Ishikawa (cell line): ENCODE data around the gene WNT5B.
A peak's percentile ranks its signal among the peaks of the same experiment; 100 is the strongest.

ENCODE experiments used
- CEBPB ChIP-seq: IDR thresholded peaks from 2 replicates; pipeline ENCODE4 v1.6.1; 2012
- CREB1 ChIP-seq: IDR thresholded peaks from 2 replicates; pipeline ENCODE4 v1.6.1; 2012; ENCODE audit warnings: low read depth
- EGR1 ChIP-seq: IDR thresholded peaks from 2 replicates; pipeline ENCODE4 v1.6.1; 2012
- EP300 ChIP-seq: IDR thresholded peaks from 2 replicates; pipeline ENCODE4 v1.6.1; 2012; ENCODE audit warnings: borderline replicate concordance
- FOXM1 ChIP-seq: IDR thresholded peaks from 2 replicates; pipeline ENCODE4 v1.6.1; 2012; ENCODE audit warnings: low read depth, borderline replicate concordance
- MAX ChIP-seq: IDR thresholded peaks from 2 replicates; pipeline ENCODE4 v1.6.1; 2012
- NFIC ChIP-seq: IDR thresholded peaks from 2 replicates; pipeline ENCODE4 v1.6.1; 2012
- RAD21 ChIP-seq: IDR thresholded peaks from 2 replicates; pipeline ENCODE4 v1.6.1; 2012; ENCODE audit warnings: low read depth
- REST ChIP-seq: IDR thresholded peaks from 2 replicates; pipeline ENCODE4 v1.6.1; 2012; ENCODE audit warnings: low read depth, mild to moderate bottlenecking
- TAF1 ChIP-seq: IDR thresholded peaks from 2 replicates; pipeline ENCODE4 v1.6.1; 2012; ENCODE audit warnings: low read depth, mild to moderate bottlenecking
- TCF12 ChIP-seq: IDR thresholded peaks from 2 replicates; pipeline ENCODE4 v1.6.1; 2012; ENCODE audit warnings: low read depth
- TEAD4 ChIP-seq: IDR thresholded peaks from 2 replicates; pipeline ENCODE4 v1.6.1; 2012
- YY1 ChIP-seq: IDR thresholded peaks from 2 replicates; pipeline ENCODE4 v1.6.1; 2012; ENCODE audit warnings: low read depth
- ZBTB7A ChIP-seq: IDR thresholded peaks from 2 replicates; pipeline ENCODE4 v1.6.1; 2012; ENCODE audit warnings: low read depth
- TF ChIP-seq, protein P1 (sequence below): IDR thresholded peaks from 2 replicates; pipeline ENCODE4 v1.6.1; 2012

WNT5B gene

GRCh38 chr12:1634149-1634548, 5.1 kb downstream of the WNT5B start:
- TF ChIP-seq ZBTB7A (no peak), MAX (no peak), REST (no peak), TAF1 (no peak), CREB1 (no peak)

- no peak for TF ChIP-seq TCF12
- TF ChIP-seq NFIC = peak; percentile 35; the same call in 1 of the 2 replicates
- TF ChIP-seq CEBPB = no peak
- TF ChIP-seq RAD21 = peak; percentile 91
Measured at GRCh38 chr12:1634590-1635191, 5.7 kb downstream of the WNT5B start.

DNA sequence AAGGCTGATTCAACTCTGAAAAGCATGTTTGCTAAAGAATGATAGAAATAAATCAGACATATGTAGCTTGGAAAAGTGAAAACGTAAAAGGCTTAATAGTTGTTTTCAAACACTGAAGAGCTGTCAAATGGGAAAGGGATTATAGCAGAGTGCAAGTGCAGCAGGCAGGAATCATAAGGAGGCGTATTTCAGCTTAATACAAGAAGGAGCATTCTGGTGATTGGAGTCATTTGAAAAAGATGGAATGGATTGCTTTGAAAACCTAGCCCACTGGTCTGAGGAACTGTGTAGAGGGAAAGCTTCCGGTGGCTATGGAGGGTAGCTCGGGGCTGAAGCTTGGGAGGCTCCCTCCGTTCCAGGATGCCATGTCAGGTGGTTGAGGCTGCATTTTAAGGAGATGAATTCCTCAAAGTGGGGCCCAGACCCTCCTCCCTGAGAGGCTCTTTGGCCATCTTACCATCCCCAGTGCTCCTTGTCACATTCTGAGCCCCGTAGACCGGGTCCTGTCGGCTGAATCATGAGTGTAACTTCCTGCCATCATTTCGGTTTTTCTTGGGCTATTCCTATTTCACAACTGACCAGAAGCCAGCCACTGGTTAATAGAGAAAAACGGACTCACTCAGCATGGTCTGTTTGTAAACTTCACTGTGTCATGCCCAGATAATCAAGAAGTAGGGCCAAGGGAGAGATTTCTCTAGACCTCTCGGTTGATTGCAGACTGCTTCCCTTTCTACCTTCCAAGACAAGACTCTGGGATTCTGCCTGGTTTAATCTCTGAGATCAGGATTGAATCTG, 6.5 kb downstream of the WNT5B start:
- no peak for TF ChIP-seq REST
- TF ChIP-seq RAD21 = no peak
- TF ChIP-seq CEBPB = no peak

DNA sequence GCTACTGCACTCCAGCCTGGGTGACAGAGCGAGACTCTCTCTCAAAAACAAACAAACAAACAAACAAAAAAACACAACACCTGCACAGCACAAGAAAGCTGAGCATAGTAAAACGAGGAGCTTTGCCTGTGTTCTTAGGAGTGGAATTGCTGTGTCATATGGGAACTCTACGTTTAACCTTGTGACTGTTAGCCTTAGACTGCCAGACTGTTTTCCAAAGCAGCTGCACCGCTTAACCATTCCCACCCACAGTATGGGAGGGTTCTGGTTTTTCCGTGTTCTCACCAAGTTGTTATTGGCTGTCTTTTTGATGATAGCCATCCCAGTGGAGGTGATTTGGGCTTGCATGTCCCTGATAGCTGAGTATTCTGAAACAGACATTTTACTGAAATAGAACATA, 9.2 kb downstream of the WNT5B start:
- TF ChIP-seq CEBPB (no peak), RAD21 (no peak), YY1 (no peak), TEAD4 (no peak), EP300 (no peak), TAF1 (no peak)

DNA sequence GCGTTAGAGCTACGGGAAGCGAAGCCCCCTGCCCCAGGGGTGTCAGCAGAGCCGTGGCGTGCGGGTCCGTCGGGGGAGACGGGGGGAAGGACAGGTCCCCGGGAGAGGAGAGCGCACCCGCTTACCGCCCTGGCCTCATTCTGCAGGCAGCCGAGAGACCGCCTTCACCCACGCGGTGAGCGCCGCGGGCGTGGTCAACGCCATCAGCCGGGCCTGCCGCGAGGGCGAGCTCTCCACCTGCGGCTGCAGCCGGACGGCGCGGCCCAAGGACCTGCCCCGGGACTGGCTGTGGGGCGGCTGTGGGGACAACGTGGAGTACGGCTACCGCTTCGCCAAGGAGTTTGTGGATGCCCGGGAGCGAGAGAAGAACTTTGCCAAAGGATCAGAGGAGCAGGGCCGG, 10.5 kb downstream of the WNT5B start:
- TF ChIP-seq ZBTB7A (no peak), EGR1 (no peak), EP300 (no peak), TCF12 (no peak), MAX (no peak), TAF1 (no peak), REST (no peak), TEAD4 (no peak), NFIC (no peak), CREB1 (no peak), YY1 (no peak), FOXM1 (no peak), RAD21 (no peak), CEBPB (no peak)
- TF ChIP-seq, protein P1, sequence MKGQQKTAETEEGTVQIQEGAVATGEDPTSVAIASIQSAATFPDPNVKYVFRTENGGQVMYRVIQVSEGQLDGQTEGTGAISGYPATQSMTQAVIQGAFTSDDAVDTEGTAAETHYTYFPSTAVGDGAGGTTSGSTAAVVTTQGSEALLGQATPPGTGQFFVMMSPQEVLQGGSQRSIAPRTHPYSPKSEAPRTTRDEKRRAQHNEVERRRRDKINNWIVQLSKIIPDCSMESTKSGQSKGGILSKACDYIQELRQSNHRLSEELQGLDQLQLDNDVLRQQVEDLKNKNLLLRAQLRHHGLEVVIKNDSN = no peak
